ENCODE measurements around the gene RHCE. TPM values are rescaled to one million over a fixed set of nuclear protein-coding genes. Genes with fewer than 3 reads are reported as not detected.
"Not testable (repeated sequence)": the region's sequence is repeated elsewhere in the genome, so short reads cannot be mapped to it uniquely, and the experiment has no call there.

Gene RHCE
- total RNA-seq (2013) = 0.13 TPM
- polyA plus RNA-seq = under 1 TPM in 1 of 3 donors, not detected in 2; 0.47 TPM
- polyA minus RNA-seq = 0.28 TPM in 1 of 2 replicates, not detected in the other
- total RNA-seq = 0 to 0.90 (median 0.18) reads per million in 11 experiments

DNA sequence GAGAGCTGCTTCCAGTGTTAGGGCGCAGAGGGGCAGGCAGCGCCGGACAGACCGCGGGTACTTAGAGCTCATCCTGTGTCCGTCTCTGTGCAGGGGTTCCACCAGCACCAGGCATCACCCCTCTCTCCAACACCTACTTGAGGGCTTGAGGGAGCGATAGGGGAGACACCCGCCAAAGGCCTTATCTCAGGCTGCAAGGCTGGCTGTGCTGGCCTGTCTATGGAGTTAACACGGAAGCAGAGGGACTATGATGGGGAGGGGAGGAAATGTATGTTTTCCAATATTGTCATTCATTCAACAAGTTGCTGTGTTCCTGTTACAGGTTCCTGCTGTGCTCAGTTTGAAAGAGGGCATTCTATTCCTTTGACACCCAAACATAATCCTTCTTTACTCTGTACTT, at the start of gene RHCE:
Gene RHCE, minus strand, starts transcription at position 111 of the 400 bp plus-strand sequence. Its CDS starts 39 bp downstream, at position 72.
- H3K79me2 ChIP-seq (ENCODE audit: insufficient read depth, low read length); H4K20me1 ChIP-seq (ENCODE audit: insufficient read depth, low read length); H3K36me3 Mint-ChIP-seq; H3K27me3 Mint-ChIP-seq (ENCODE audit: low read depth in 3 of 3); H3K36me3 ChIP-seq (replicated peaks in 1 of 2; ENCODE audit: control insufficient read depth in 1 of 2, insufficient read depth in 2 of 2, low read length in 2 of 2); H3K9ac ChIP-seq (ENCODE audit: insufficient read depth, low read length, poor library complexity, severe bottlenecking); H2AFZ ChIP-seq (ENCODE audit: insufficient read depth, low read depth, low read length, poor library complexity, severe bottlenecking); H3K27ac ChIP-seq (ENCODE audit: low read depth in 1 of 2, low read length in 2 of 2); H3K4me3 Mint-ChIP-seq; H3K27me3 ChIP-seq (ENCODE audit: control insufficient read depth in 2 of 2, insufficient read depth in 2 of 2, low read length in 2 of 2); H3K4me2 ChIP-seq (replicated peaks; ENCODE audit: extremely low read depth, low read length, poor library complexity, severe bottlenecking); H3K9me3 Mint-ChIP-seq; H3K9me3 ChIP-seq (replicated peaks in 1 of 2; ENCODE audit: control insufficient read depth in 1 of 2, insufficient read depth in 1 of 2, low read length in 2 of 2); H3K4me3 ChIP-seq (replicated peaks in 1 of 3; ENCODE audit: low read depth in 2 of 3, low read length in 3 of 3); intact Hi-C loops (cut with micrococcal nuclease); H3K4me1 ChIP-seq (ENCODE audit: control insufficient read depth in 1 of 2, insufficient read depth in 2 of 2, low read length in 2 of 2); H3K4me1 Mint-ChIP-seq; DNase-seq: not testable (repeated sequence)
- H3K27ac Mint-ChIP-seq = peak within 1 kb of the TSS in 2 of 7 donors; percentile 11 to 30
- no CpG with 5 or more reads among the region's 9 CpGs for WGBS (ENCODE audit: insufficient coverage)

DNA sequence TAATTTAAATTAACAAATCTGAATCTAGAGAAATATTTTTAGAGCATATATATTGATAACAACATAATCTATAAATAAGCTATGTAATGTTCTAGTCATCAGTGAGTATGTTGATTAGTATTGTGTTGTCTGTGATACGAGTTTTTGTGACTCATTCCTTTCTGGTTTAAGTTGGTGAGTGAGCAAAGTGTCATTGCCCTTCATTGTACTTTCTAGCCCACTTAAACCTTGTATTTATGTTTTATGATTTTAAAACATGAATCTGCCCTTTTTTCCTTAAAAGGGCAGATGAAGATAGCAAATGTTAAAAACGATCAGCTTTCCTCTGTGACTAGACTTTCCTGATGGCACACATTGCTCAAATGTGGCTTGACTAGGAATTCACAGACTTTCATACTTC, 48.6 kb upstream of the RHCE start:
- Histone ChIP-seq H3K9ac (ENCODE audit: insufficient read depth, low read length, poor library complexity, severe bottlenecking) (no peak overlapping the region), H3K4me1 (ENCODE audit: control insufficient read depth in 1 of 2, insufficient read depth in 2 of 2, low read length in 2 of 2) (no peaks in the 10 kb centered on the region), H3K27me3 (ENCODE audit: control insufficient read depth in 2 of 2, insufficient read depth in 2 of 2, low read length in 2 of 2) (no peaks in the 10 kb centered on the region), H3K4me3 (replicated peaks in 1 of 3; ENCODE audit: low read depth in 2 of 3, low read length in 3 of 3) (no peak overlapping the region), H3K4me2 (replicated peaks; ENCODE audit: extremely low read depth, low read length, poor library complexity, severe bottlenecking) (no peak overlapping the region), H2AFZ (ENCODE audit: insufficient read depth, low read depth, low read length, poor library complexity, severe bottlenecking) (no peak overlapping the region), H3K36me3 (replicated peaks in 1 of 2; ENCODE audit: control insufficient read depth in 1 of 2, insufficient read depth in 2 of 2, low read length in 2 of 2) (peaks cover 4 to 36% of the 10 kb centered on the region in 2 donors), H4K20me1 (ENCODE audit: insufficient read depth, low read length) (no peaks in the 10 kb centered on the region), H3K9me3 (replicated peaks in 1 of 2; ENCODE audit: control insufficient read depth in 1 of 2, insufficient read depth in 1 of 2, low read length in 2 of 2) (no peaks in the 10 kb centered on the region), H3K79me2 (ENCODE audit: insufficient read depth, low read length) (no peaks in the 10 kb centered on the region), H3K27ac (ENCODE audit: low read depth in 1 of 2, low read length in 2 of 2) (no peak overlapping the region)
- WGBS (ENCODE audit: insufficient coverage) = 100% methylated on average over 1 of the region's 2 CpGs
- TF ChIP-seq, protein P1, sequence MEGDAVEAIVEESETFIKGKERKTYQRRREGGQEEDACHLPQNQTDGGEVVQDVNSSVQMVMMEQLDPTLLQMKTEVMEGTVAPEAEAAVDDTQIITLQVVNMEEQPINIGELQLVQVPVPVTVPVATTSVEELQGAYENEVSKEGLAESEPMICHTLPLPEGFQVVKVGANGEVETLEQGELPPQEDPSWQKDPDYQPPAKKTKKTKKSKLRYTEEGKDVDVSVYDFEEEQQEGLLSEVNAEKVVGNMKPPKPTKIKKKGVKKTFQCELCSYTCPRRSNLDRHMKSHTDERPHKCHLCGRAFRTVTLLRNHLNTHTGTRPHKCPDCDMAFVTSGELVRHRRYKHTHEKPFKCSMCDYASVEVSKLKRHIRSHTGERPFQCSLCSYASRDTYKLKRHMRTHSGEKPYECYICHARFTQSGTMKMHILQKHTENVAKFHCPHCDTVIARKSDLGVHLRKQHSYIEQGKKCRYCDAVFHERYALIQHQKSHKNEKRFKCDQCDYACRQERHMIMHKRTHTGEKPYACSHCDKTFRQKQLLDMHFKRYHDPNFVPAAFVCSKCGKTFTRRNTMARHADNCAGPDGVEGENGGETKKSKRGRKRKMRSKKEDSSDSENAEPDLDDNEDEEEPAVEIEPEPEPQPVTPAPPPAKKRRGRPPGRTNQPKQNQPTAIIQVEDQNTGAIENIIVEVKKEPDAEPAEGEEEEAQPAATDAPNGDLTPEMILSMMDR (IDR thresholded peaks at IDR 0.05) = no peak
- no peak overlapping the region for H3K27ac Mint-ChIP-seq
- peaks cover 11% of the 10 kb centered on the region for H3K4me1 Mint-ChIP-seq
- intact Hi-C loops (cut with micrococcal nuclease) = no loop called here
- H3K4me3 Mint-ChIP-seq = no peak overlapping the region
- H3K27me3 Mint-ChIP-seq (ENCODE audit: low read depth in 3 of 3) = no peaks in the 10 kb centered on the region
- peaks cover 36 to 54% of the 10 kb centered on the region in 2 donors for H3K36me3 Mint-ChIP-seq
- H3K9me3 Mint-ChIP-seq = no peaks in the 10 kb centered on the region
- no peak for DNase-seq

Measured in CD14-positive monocyte (primary cell).